Astrocyte (in vitro differentiated cells and primary cell): Measurements from ENCODE around the gene PCDHB8.
"Not testable (repeated sequence)": the region's sequence is repeated elsewhere in the genome, so short reads cannot be mapped to it uniquely, and the experiment has no call there.

ENCODE experiments used
- CTCF ChIP-seq: IDR thresholded peaks from 2 replicates; pipeline ENCODE4 v1.5.1; 2011; ENCODE audit warnings: low read depth, mild to moderate bottlenecking, inconsistent platforms, low read length, moderate library complexity; ENCODE audit not compliant: insufficient read depth
- EZH2 ChIP-seq: IDR thresholded peaks from 2 replicates; pipeline ENCODE4 v1.6.1; 2012; ENCODE audit warnings: mild to moderate bottlenecking, low read length, inconsistent platforms; ENCODE audit not compliant: insufficient read depth

- not testable (repeated sequence) for TF ChIP-seq CTCF, EZH2
These were observed 36.2 kb downstream of the PCDHB8 start, which contains the start of gene PCDHB13 for GRCh38 chr5:141213656-141214339.
